Neural progenitor cell (in vitro differentiated cells): ENCODE results near the gene FBF1. TPM values are rescaled to one million over a fixed set of nuclear protein-coding genes. Genes with fewer than 3 reads are reported as not detected.

ENCODE experiments used
- DNase-seq: peaks from one replicate; pipeline ENCODE4 v3.0.0-alpha.2; 2016; ENCODE audit warnings: low spot score
- H2AFZ ChIP-seq: fragments of 200-600 bp; sonication (generic); replicated peaks from 2 replicates; pipeline ENCODE4 v1.6.1; 2016; ENCODE audit warnings: antibody characterized with exemption
- H3F3A ChIP-seq: fragments of 200-600 bp; sonication (generic); 2 replicates; pipeline ENCODE4 v1.6.1; 2016; ENCODE audit warnings: antibody characterized with exemption, low read depth
- H3K27ac ChIP-seq: fragments of 200-600 bp; sonication (generic); 2 replicates; pipeline ENCODE4 v1.5.1; 2016; ENCODE audit warnings: mild to moderate bottlenecking
- H3K27me3 ChIP-seq: fragments of 200-600 bp; sonication (generic); 2 replicates; pipeline ENCODE4 v1.6.1; 2016; ENCODE audit warnings: mild to moderate bottlenecking, moderate library complexity
- H3K36me3 ChIP-seq: fragments of 200-600 bp; sonication (generic); 2 replicates; pipeline ENCODE4 v1.5.1; 2016
- H3K4me1 ChIP-seq: fragments of 200-600 bp; sonication (generic); 2 replicates; pipeline ENCODE4 v1.6.1; 2016; ENCODE audit warnings: mixed run types
- H3K4me2 ChIP-seq: fragments of 200-600 bp; sonication (generic); 2 replicates; pipeline ENCODE4 v1.6.1; 2016
- H3K4me3 ChIP-seq: fragments of 200-600 bp; sonication (generic); 2 replicates; pipeline ENCODE4 v1.5.1; 2016
- H3K79me2 ChIP-seq: fragments of 200-600 bp; sonication (generic); 2 replicates; pipeline ENCODE4 v1.6.1; 2016; ENCODE audit warnings: low read depth
- H3K9ac ChIP-seq: fragments of 200-600 bp; sonication (generic); 2 replicates; pipeline ENCODE4 v1.6.1; 2016
- H3K9me3 ChIP-seq: fragments of 200-600 bp; sonication (generic); 2 replicates; pipeline ENCODE4 v1.5.1; 2016; ENCODE audit warnings: low read depth
- H4K20me1 ChIP-seq: fragments of 200-600 bp; sonication (generic); 2 replicates; pipeline ENCODE4 v1.6.1; 2016; ENCODE audit warnings: low read depth
- H3K27ac Mint-ChIP-seq: 3 replicates; pipeline ENCODE4 v1.8.0; 2021; ENCODE audit warnings: mixed read lengths
- H3K27me3 Mint-ChIP-seq: 2 replicates; pipeline ENCODE4 v1.8.0; 2022; ENCODE audit warnings: low read depth, mild to moderate bottlenecking, inconsistent platforms, moderate library complexity, mixed read lengths; ENCODE audit not compliant: insufficient read depth
- H3K36me3 Mint-ChIP-seq: 3 replicates; pipeline ENCODE4 v1.8.0; 2021; ENCODE audit warnings: mixed read lengths
- H3K4me1 Mint-ChIP-seq: 3 replicates; pipeline ENCODE4 v1.8.0; 2021; ENCODE audit warnings: mixed read lengths
- H3K4me3 Mint-ChIP-seq: 3 replicates; pipeline ENCODE4 v1.8.0; 2021; ENCODE audit warnings: mild to moderate bottlenecking, moderate library complexity, mixed read lengths
- H3K9me3 Mint-ChIP-seq: 3 replicates; pipeline ENCODE4 v1.8.0; 2020; ENCODE audit warnings: mixed read lengths
- CTCF ChIP-seq: fragments of 200-600 bp; sonication (generic); IDR thresholded peaks from 2 replicates; pipeline ENCODE4 v1.5.1; 2017; ENCODE audit warnings: antibody characterized with exemption, mild to moderate bottlenecking
- EZH2 ChIP-seq: fragments of 200-600 bp; sonication (generic); IDR thresholded peaks from 2 replicates; pipeline ENCODE4 v1.6.1; 2017; ENCODE audit warnings: antibody characterized with exemption, mild to moderate bottlenecking, moderate library complexity
- EZH2phosphoT487 ChIP-seq: fragments of 200-600 bp; sonication (generic); IDR thresholded peaks from 2 replicates; pipeline ENCODE4 v1.6.1; 2017; ENCODE audit warnings: antibody characterized with exemption
- total RNA-seq: library from RNA; depleted of rRNA; stranded (reverse); fragments of >200 nt; gene quantifications from 2 replicates; pipeline ENCODE4 v1.2.3, GENCODE V29; 2015; ENCODE audit warnings: low replicate concordance

Gene FBF1, protein sequence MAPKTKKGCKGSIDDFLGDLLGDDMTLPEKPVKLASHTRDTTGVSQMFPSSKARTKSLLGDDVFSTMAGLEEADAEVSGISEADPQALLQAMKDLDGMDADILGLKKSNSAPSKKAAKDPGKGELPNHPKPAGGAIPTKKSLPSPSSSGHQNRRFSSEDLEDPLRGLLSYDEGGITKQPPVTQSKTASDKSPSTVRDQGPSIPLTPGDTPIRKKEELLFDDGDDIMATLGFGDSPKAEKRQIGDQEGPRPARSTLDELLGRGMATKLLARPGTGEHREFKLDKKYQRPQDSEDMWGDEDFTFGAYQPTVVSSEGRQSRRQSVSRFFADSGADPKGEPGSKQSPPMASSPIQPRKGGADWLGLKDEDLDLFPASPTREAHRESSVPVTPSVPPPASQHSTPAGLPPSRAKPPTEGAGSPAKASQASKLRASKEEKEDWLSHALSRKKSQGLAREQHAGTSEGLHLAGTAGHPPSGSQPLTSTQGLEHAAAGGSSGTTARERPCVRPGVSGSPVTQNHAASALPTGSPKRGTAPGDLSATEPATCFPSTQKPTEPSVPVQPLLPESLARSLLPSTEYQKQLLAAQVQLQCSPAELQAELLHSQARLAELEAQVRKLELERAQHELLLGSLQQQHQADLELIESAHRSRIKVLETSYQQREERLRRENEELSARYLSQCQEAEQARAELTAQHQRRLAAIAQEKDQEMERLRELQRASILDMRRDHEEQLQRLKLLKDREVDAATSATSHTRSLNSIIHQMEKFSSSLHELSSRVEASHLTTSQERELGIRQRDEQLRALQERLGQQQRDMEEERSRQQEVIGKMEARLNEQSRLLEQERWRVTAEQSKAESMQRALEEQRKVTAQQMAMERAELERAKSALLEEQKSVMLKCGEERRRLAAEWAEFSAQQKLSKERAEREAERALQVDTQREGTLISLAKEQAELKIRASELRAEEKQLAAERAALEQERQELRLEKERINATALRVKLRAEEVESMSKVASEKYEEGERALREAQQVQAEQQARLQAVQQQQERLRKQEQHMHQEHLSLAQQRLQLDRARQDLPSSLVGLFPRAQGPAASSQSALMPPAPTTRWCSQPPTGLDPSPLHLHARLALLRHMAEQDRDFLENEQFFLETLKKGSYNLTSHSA
- 11.2 and 31.4 TPM in 2 replicates for total RNA-seq

DNA sequence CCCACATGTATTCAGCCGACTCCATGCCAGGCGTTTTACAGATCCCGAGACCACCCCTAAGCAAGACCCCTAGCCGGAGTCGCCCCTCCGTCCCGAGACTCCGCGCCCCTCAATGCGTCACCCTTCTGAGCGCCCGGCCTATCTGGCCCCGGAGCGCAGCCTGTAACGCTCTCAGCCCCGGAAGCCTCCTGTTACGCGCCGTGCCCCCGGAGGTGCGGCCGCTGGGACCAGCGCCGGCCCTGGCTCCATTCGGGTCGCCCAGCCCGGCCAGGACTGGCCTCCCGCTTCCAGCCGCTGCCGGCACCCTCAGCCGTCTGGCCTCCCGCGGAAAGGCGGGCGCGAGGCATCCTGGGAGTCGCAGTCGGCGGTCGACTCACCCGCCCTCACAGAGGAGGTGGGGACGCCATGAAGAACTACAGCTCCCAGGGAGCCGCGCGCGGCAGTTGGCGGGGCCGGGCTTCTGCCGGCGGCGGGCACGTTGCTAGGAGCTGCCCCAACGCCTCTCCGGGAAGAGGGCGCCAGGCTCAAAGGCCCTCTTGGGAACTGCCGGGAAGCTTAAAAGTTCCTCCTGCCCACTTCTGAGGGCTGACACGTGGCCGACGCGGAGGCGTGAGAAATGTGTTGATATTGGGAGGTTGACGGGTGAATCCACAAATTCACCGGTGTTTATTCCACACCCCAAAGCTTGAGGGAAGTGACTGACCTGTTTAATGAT, at the start of gene FBF1:
Gene FBF1 (minus strand): TSS at position 316 of the 715 bp plus-strand sequence. CDS start 2,893 bp downstream, outside the sequence.
- no peaks in the 10 kb centered on the region for H3K9me3 ChIP-seq
- H3F3A ChIP-seq = peaks cover 9% of the 10 kb centered on the region
- peak within 1 kb of the TSS; percentile 65 for H3K4me3 ChIP-seq
- no peak for TF ChIP-seq CTCF
- TF ChIP-seq EZH2phosphoT487 = no peak
- TF ChIP-seq EZH2 = no peak
- peak within 1 kb of the TSS; percentile 58 for H3K9ac ChIP-seq
- H3K9me3 Mint-ChIP-seq = no peaks in the 10 kb centered on the region
- peak within 1 kb of the TSS; percentile 86 for H3K4me2 ChIP-seq
- H3K4me3 Mint-ChIP-seq = peak within 1 kb of the TSS; percentile 96
- H3K36me3 ChIP-seq = no peaks in the 10 kb centered on the region
- no peaks in the 10 kb centered on the region for H4K20me1 ChIP-seq
- H3K27ac Mint-ChIP-seq = peak within 1 kb of the TSS; percentile 97
- H2AFZ ChIP-seq = peak within 1 kb of the TSS; percentile 89
- no peaks in the 10 kb centered on the region for H3K27me3 ChIP-seq
- H3K27me3 Mint-ChIP-seq = peaks cover 8% of the 10 kb centered on the region
- no peaks in the 10 kb centered on the region for H3K79me2 ChIP-seq
- DNase-seq = peak; percentile 97
- no peak within 1 kb of the TSS for H3K27ac ChIP-seq
- peaks cover 15% of the 10 kb centered on the region for H3K4me1 Mint-ChIP-seq
- peaks cover 6% of the 10 kb centered on the region for H3K36me3 Mint-ChIP-seq
- peaks cover 8% of the 10 kb centered on the region for H3K4me1 ChIP-seq

GRCh38 chr17:75987041-75987440, 46.2 kb upstream of the FBF1 start:
- no peak overlapping the region for H3K9ac ChIP-seq
- H2AFZ ChIP-seq = no peak overlapping the region
- no peaks in the 10 kb centered on the region for H3K36me3 Mint-ChIP-seq
- peaks cover 10% of the 10 kb centered on the region for H3K4me1 Mint-ChIP-seq
- no peak overlapping the region for H3K4me3 Mint-ChIP-seq
- no peak overlapping the region for H3K27ac ChIP-seq
- peaks cover 8% of the 10 kb centered on the region for H3K4me1 ChIP-seq
- no peak overlapping the region for H3K27ac Mint-ChIP-seq
- no peaks in the 10 kb centered on the region for H3K36me3 ChIP-seq
- H4K20me1 ChIP-seq = no peaks in the 10 kb centered on the region
- TF ChIP-seq CTCF = no peak
- H3K4me3 ChIP-seq = no peak overlapping the region
- no peaks in the 10 kb centered on the region for H3K79me2 ChIP-seq
- H3K9me3 ChIP-seq = no peaks in the 10 kb centered on the region
- no peak for DNase-seq
- H3K27me3 ChIP-seq = no peaks in the 10 kb centered on the region
- no peaks in the 10 kb centered on the region for H3K9me3 Mint-ChIP-seq
- H3F3A ChIP-seq = peaks cover 9% of the 10 kb centered on the region
- peaks cover under 1% of the 10 kb centered on the region for H3K27me3 Mint-ChIP-seq
- H3K4me2 ChIP-seq = no peak overlapping the region

DNA sequence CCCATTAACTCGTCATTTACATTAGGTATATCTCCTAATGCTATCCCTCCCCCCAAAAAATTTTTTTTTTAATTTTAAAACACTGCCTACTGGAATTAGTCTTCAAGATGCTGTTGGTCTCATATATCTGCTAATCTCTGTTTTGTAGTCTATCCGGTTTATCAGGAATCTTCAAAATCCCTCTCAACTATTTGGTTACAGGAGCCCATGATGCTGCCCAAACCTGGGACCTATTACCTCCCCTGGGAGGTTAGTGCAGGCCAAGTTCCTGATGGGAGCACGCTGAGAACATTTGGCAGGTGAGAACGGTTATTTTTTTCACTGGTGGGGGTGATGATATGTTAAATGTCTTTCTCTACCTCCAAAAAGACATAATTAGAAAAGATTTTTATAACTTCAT, 45.1 kb upstream of the FBF1 start:
- Histone ChIP-seq H3K27me3 (no peaks in the 10 kb centered on the region), H3K36me3 (no peaks in the 10 kb centered on the region), H3K9ac (no peak overlapping the region), H3K9me3 (no peaks in the 10 kb centered on the region), H2AFZ (no peak overlapping the region), H3F3A (peaks cover 14% of the 10 kb centered on the region), H3K79me2 (peaks cover 2% of the 10 kb centered on the region), H3K27ac (no peak overlapping the region), H3K4me2 (no peak overlapping the region), H3K4me3 (no peak overlapping the region), H4K20me1 (no peaks in the 10 kb centered on the region), H3K4me1 (peaks cover 8% of the 10 kb centered on the region)
- no peak for TF ChIP-seq EZH2
- no peak for TF ChIP-seq EZH2phosphoT487
- no peak for TF ChIP-seq CTCF
- H3K36me3 Mint-ChIP-seq = no peaks in the 10 kb centered on the region
- DNase-seq = no peak
- H3K27me3 Mint-ChIP-seq = peaks cover 2% of the 10 kb centered on the region
- H3K4me1 Mint-ChIP-seq = peaks cover 12% of the 10 kb centered on the region
- no peak overlapping the region for H3K27ac Mint-ChIP-seq
- no peaks in the 10 kb centered on the region for H3K9me3 Mint-ChIP-seq
- no peak overlapping the region for H3K4me3 Mint-ChIP-seq
